NCI-H2227 treated with DMSO at 0.1 percent for 48 hours (cell line): ENCODE results near the gene SERGEF.
A peak's percentile ranks its signal among the peaks of the same experiment; 100 is the strongest.

Experiments
- DNase-seq: peaks from one replicate; lab custom pipeline; 2025; lab: John Stamatoyannopoulos, UW

Gene SERGEF

DNA sequence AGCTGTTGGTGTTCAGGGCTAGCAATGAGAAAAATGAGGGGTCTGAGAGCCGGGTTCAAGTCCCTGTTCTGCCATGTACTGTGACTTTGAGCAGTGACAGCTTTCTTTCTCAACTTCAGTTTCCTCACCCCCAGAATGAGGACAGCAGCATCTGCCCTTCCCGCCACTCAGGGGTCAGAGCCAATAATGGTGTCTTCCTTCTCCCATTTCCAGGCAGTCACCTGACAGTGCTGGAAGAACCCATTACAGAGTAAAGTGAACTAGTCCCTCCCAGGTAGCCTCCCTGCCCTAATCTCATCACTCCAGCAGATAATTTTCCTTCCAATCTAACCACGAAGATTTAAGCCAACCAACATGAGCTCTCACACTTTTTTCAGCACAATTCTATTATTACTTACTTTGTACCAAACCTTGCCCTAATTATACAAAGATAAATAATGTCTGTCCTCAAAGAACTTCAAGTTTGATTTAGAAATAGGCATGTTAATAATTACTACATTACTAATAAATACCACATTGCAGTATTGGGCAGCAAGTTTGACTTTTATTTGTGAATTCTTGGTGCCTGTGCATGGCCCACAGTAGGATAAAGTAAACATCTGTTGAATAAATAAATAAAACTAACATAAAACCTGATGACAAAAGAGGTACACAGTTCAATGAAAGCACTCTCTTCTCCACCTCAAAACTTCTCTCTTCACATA lies 61.0 kb downstream of the SERGEF start:
- no peak for DNase-seq

DNA sequence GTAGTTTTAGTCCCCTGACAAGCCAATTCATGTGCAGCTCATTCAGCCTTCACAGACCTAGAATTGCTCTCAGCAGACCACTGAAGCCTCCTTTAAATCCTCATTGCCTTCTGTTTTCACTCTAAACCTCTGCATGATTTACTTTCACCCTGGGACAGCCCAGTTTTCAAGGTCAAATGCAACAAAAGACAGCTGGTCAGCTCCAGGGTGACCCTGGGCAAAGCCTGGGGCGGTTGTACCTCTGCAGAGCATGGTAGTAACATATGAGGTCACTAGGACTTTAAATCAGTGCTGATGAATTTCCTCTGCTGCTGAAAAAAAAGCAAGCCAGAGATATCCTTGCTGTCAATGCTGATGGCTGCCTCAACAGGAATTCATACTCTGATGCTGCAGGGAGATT lies 62.2 kb downstream of the SERGEF start:
- no peak for DNase-seq

- no peak for DNase-seq
Observed at GRCh38 chr11:17948296-17948695, 64.6 kb downstream of the SERGEF start.

GRCh38 chr11:17939542-17939941 lies 73.3 kb downstream of the SERGEF start:
- no peak for DNase-seq

DNA sequence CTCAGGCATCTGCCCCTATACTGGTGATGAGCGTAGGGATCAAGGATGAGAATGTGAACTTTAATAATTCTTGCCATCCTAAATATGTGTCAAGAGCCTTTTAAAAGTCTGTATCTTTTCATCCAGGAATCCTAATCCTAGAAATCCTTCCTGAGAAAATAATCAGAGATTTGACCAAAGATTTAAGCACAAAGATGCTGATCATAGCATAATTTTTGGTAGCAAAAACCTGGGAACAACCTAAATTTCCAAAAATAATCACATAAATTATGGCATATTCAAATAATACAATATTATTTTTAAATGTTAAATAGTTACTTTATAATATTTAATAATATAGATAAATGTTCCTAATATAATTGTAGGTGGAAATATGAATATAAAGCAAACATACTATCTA lies 76.1 kb downstream of the SERGEF start:
- no peak for DNase-seq

- no peak for DNase-seq
Observed at GRCh38 chr11:17934194-17934593, 78.7 kb downstream of the SERGEF start.

DNA sequence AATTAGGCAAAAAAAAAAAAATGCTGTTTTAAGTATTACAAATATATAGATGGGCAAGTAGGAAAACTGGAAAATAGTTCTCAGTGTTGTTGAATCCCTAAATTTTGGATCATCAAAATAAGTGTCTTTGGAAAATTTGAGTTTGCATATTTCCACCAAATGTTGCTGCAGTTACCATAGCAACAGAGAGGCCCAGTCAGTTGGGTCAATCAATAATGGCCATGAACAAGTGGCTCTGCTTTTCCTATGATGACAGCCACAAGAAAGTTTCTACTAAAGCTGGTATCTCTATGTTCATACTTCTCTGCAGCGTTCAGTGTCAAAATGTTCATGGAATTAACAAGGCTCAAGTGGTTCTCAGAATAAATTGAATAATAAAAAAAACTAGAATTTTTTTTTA lies 79.1 kb downstream of the SERGEF start:
- DNase-seq = no peak

GRCh38 chr11:17932472-17932871 lies 80.4 kb downstream of the SERGEF start:
- DNase-seq = no peak

- no peak for DNase-seq
Observed at GRCh38 chr11:17931595-17931994, 81.3 kb downstream of the SERGEF start.

- DNase-seq = no peak
Observed at GRCh38 chr11:17930544-17931125, 82.2 kb downstream of the SERGEF start.

- no peak for DNase-seq
Observed at GRCh38 chr11:17929171-17929570, 83.7 kb downstream of the SERGEF start.

DNA sequence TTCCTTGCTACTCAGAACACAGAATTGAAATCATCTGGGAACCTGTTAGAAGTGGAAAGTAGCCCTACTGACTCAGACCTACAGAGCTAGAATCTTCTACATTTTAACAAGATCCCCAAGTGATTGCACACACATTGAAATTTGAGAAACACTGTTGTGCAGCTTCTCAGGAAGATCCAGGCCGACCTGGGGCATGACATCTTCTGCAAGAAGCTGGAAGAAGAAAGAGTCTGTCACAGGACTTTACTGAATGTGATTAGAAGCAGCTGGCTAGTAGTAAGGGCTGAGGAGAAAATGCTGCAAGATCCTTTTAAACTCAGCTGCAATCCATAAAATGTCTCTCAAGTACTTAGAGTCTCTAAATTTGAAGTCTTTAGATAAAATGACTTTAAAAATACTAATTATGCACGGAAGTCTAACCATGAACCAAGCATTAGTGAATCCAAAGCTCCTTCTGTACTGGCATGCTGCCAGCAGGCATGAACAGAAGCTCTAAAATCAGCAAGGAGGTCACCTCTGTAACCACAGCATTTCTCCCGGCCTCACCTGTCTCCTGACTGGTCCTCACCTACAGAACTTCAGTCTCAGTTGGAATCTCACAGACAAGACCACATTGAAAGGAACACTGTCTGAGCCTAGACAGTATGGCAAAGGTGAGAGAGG lies 85.0 kb downstream of the SERGEF start:
- peak; percentile 32 for DNase-seq

GRCh38 chr11:17927041-17927440 lies 85.8 kb downstream of the SERGEF start:
- no peak for DNase-seq

DNA sequence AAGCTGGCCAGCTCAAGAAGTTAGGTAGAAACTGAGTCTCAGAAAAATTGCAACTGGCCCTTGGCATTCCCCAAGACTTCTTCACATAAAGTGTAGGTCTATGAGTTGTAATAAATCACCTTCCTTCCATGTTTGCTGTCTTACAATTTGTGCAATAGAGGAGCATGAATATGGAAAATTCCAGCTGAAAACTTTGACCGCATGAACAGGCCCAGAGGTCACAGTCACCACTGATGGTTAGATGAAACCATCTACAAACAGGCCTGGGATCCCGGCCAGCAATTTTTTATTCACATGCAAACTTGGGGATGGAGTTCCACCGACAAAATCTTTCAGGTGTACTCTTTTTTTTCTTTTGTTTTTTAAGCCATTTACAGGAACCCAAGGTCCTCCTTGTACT lies 88.1 kb downstream of the SERGEF start:
- DNase-seq = no peak

- DNase-seq = no peak
Observed at GRCh38 chr11:17923217-17923616, 89.6 kb downstream of the SERGEF start.

GRCh38 chr11:17922416-17922788 lies 90.4 kb downstream of the SERGEF start:
- DNase-seq = no peak

DNA sequence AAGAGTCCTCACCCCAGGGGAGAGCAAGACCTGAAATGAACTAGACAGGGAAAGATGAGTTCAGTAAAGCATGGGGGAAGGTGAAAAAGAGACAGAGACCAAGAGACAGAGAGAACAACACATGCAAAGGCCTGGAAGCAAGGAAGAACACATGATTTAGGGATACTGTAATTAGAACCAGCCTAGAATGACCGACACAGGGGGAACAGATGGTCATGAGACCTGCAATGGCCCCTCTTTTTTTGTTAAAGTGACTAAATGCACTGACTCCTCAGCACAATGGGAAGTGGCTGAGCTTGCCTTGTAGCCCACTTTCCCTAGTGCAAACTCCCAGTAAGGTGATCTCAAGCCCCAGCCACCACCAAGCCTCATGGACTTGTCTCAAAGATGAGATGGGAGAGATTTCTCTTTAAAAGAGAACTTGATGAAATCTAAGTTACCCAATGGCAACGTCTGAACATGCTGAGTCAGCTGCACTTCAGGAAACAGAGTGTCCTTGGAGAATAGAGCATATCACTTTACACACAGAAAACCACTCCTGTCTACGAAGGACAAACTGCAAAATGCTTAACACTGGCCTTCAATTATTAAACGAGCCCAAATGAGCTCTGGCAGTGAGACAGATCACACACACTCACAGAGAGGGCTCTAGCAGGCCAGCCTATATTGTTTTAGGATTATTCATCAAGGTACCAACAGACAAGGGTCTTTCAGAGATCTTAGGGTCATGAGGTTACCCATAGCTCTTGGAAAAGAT lies 91.0 kb downstream of the SERGEF start:
- DNase-seq = no peak

DNA sequence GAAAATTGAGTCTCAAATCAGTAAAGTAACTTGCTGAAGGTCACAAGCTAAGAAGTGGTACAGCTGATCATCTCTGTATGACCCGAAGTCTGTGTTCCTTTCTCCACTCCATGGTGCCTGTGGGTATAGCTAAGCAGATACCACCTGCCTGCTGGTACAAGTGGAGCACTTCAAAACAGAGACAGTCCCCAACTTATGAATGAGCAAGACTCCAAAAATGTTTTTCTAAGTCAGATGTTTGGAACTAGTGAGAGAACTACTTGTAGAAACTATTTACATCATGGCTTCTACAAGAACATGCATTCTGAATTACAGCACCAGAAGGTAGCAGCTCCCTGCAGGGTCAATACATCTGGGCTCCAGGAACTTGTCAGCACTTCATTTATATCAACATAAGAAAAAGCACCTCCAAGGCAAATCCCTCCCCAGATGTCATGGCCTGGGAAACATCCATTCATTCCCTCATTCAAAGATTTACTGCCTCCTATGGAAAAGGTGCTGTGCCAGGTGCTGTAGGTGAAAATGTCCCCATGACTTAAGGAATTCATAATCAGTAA lies 94.7 kb downstream of the SERGEF start:
- no peak for DNase-seq

DNA sequence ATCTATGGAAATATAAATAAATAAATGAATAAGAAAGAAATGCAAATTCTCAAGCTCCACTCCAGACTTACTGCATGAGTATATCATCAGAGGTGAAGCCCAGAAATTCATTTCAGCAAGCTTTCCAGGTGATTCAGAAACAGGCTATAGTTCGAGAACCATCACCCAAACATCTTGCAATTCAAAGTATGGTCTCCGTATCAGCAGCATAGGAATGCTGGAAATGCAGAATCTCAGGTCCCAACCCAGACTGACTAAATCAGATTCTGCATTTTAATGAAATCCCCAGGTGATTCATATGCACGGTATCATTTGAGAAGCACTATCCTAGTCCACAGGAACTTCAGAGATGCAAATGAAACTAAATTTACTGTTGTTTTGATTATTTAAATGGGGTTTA lies 95.3 kb downstream of the SERGEF start:
- no peak for DNase-seq

- DNase-seq = no peak
Observed at GRCh38 chr11:17915500-17916143, 97.2 kb downstream of the SERGEF start.

DNA sequence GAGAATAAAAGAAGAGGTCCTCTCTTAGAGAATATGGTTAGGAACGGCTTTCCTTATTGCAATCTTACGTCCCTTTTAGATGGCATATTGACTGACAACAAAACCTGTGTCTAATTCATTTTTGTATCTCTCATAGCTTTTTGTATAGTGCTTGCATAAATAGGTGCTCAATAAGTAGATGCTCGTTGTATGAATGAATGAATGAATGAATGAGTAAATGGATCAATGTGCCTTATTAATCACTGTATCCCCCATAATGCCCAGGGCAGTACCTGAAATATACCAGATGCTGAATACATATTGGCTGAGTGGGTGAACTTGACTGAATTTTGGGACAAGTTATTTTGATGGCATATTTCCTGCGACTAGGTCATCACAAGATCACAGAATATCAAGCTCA lies 97.9 kb downstream of the SERGEF start:
- DNase-seq = no peak

DNA sequence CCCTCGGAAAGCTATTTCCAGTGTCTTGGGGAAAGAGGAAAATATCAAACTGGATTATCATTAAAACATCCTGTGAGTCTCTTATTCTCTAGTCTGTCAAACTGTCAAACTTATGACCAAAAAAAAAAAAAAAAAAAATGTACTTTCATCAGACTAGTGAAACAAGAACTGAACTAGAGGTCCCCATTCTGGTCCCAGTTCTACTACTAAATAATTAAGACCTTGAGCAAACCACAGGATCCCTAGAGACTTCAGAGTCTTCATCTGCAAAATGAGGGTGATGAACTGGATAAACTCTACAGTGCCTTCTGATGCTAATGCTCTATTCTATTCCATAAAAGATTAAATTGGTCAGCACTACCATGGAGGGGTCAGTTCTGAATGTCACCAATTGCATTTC lies 105.8 kb downstream of the SERGEF start:
- DNase-seq = no peak
